ENCODE measurements around the gene STAG1. TPM values are rescaled to one million over a fixed set of nuclear protein-coding genes. Genes with fewer than 3 reads are reported as not detected.

Gene STAG1
- total and polyA plus RNA-seq, 9 of the 15 experiments (the other 6 are each of a cell fraction or from before 2014, with no cell fraction given): 2.7 to 17.7 (median 8.8) TPM

- TF ChIP-seq E4F1 (CRISPR knock-in tag; IDR thresholded peaks at IDR 0.05; ENCODE audit: borderline replicate concordance) (no peak), EWSR1 (IDR thresholded peaks at IDR 0.05; ENCODE audit: borderline replicate concordance, low read depth, partially characterized antibody) (no peak), ADNP (tag; IDR thresholded peaks at IDR 0.05) (peak; percentile 35; the same call in 1 of the 2 replicates), JUND (IDR thresholded peaks at IDR 0.05; ENCODE audit: borderline replicate concordance, low read depth, low read length) (peak; percentile 80), JUND (tag; IDR thresholded peaks at IDR 0.05; ENCODE audit: borderline replicate concordance, low read depth, low read length) (peak; percentile 71; the same call in 1 of the 3 replicates), GMEB1 (CRISPR knock-in tag; IDR thresholded peaks at IDR 0.05) (no peak), PURB (CRISPR knock-in tag; IDR thresholded peaks at IDR 0.05; ENCODE audit: low read depth) (no peak), ZNF124 (CRISPR knock-in tag; IDR thresholded peaks at IDR 0.05) (no peak), SFPQ (IDR thresholded peaks at IDR 0.05; ENCODE audit: low read depth, low read length) (no peak), BMI1 (IDR thresholded peaks at IDR 0.05; ENCODE audit: low read length) (no peak), HMG20B (CRISPR knock-in tag; IDR thresholded peaks at IDR 0.05) (no peak), AFF1 (IDR thresholded peaks at IDR 0.05; ENCODE audit: low read depth in 1 of 2, partially characterized antibody in 2 of 2) (no peak), SNIP1 (IDR thresholded peaks at IDR 0.05; ENCODE audit: low read depth) (no peak), STAT5A (IDR thresholded peaks at IDR 0.05; ENCODE audit: borderline replicate concordance, low read length) (no peak), POLR2AphosphoS5 (IDR thresholded peaks at IDR 0.05; ENCODE audit: control insufficient read depth, insufficient read depth, low read depth, low read length) (no peak), DMBX1 (CRISPR knock-in tag; IDR thresholded peaks at IDR 0.05; ENCODE audit: borderline replicate concordance) (no peak), DPF2 (IDR thresholded peaks at IDR 0.05) (peak; percentile 77), FOSL1 (tag; conservative IDR thresholded peaks at IDR 0.05) (peak; percentile 82), BDP1 (IDR thresholded peaks at IDR 0.05; ENCODE audit: insufficient read depth, insufficient read length) (no peak), ATF7 (IDR thresholded peaks at IDR 0.05) (no peak)
These were observed 85.1 kb downstream of the STAG1 start (continued) for GRCh38 chr3:136667081-136667480.

Measured in K562 (cell line).